Measurements from ENCODE around the gene SKIDA1. TPM values are rescaled to one million over a fixed set of nuclear protein-coding genes. Genes with fewer than 3 reads are reported as not detected.

Gene SKIDA1
- total and polyA plus RNA-seq, 2 donors (not counting 1 experiment from before 2014, with no cell fraction given) = 0.28 to 0.50 TPM

GRCh38 chr10:21482821-21483220 lies 42.7 kb downstream of the SKIDA1 start:
- no peak overlapping the region for H3K27ac ChIP-seq (ENCODE audit: insufficient read depth, low read length)
- no peaks in the 10 kb centered on the region for H4K20me1 ChIP-seq (ENCODE audit: control insufficient read depth, extremely low read depth, insufficient read depth, low read length)
- H3K36me3 ChIP-seq (ENCODE audit: control insufficient read depth, insufficient read depth, low read length) = no peaks in the 10 kb centered on the region
- H3K27me3 ChIP-seq (ENCODE audit: control insufficient read depth, insufficient read depth, low read length) = no peaks in the 10 kb centered on the region
- no peak overlapping the region for H3K4me2 ChIP-seq (ENCODE audit: extremely low read depth, insufficient read depth, low read length)
- TF ChIP-seq EZH2 (IDR thresholded peaks at IDR 0.05; ENCODE audit: low read length, missing control alignments) (no peak), CTCF (conservative IDR thresholded peaks at IDR 0.05 in 1 of 2, IDR thresholded peaks at IDR 0.05 in 1 of 2; ENCODE audit: low read depth in 1 of 2, low read length in 2 of 2) (no peak)
- H3K9ac ChIP-seq (ENCODE audit: insufficient read depth, low read length) = no peak overlapping the region
- no peaks in the 10 kb centered on the region for H3K79me2 ChIP-seq (ENCODE audit: control insufficient read depth, insufficient read depth, low read length)
- no peak overlapping the region for H2AFZ ChIP-seq (ENCODE audit: low read length)
- no peaks in the 10 kb centered on the region for H3K4me1 ChIP-seq (ENCODE audit: control insufficient read depth, extremely low read depth, insufficient read depth, low read length)
- no peaks in the 10 kb centered on the region for H3K9me3 ChIP-seq (ENCODE audit: control insufficient read depth, insufficient read depth, low read depth, low read length)
- no peak for DNase-seq (ENCODE audit: low read depth in 2 of 2)
- no peak overlapping the region for H3K4me3 ChIP-seq (replicated peaks in 1 of 4; ENCODE audit: control extremely low read depth in 1 of 4, insufficient read depth in 1 of 4, low read depth in 3 of 4, low read length in 4 of 4)

GRCh38 chr10:21481407-21481806 lies 44.1 kb downstream of the SKIDA1 start:
- Histone ChIP-seq H3K9me3 (ENCODE audit: control insufficient read depth, insufficient read depth, low read depth, low read length) (no peaks in the 10 kb centered on the region), H3K4me2 (ENCODE audit: extremely low read depth, insufficient read depth, low read length) (no peak overlapping the region), H4K20me1 (ENCODE audit: control insufficient read depth, extremely low read depth, insufficient read depth, low read length) (no peaks in the 10 kb centered on the region), H3K4me3 (replicated peaks in 1 of 4; ENCODE audit: control extremely low read depth in 1 of 4, insufficient read depth in 1 of 4, low read depth in 3 of 4, low read length in 4 of 4) (no peak overlapping the region), H3K4me1 (ENCODE audit: control insufficient read depth, extremely low read depth, insufficient read depth, low read length) (no peaks in the 10 kb centered on the region), H3K9ac (ENCODE audit: insufficient read depth, low read length) (no peak overlapping the region), H3K79me2 (ENCODE audit: control insufficient read depth, insufficient read depth, low read length) (no peaks in the 10 kb centered on the region), H2AFZ (ENCODE audit: low read length) (no peak overlapping the region), H3K27me3 (ENCODE audit: control insufficient read depth, insufficient read depth, low read length) (no peaks in the 10 kb centered on the region), H3K36me3 (ENCODE audit: control insufficient read depth, insufficient read depth, low read length) (no peaks in the 10 kb centered on the region), H3K27ac (ENCODE audit: insufficient read depth, low read length) (no peak overlapping the region)
- DNase-seq (ENCODE audit: low read depth in 2 of 2) = no peak
- no peak for TF ChIP-seq CTCF (conservative IDR thresholded peaks at IDR 0.05 in 1 of 2, IDR thresholded peaks at IDR 0.05 in 1 of 2; ENCODE audit: low read depth in 1 of 2, low read length in 2 of 2)
- TF ChIP-seq EZH2 (IDR thresholded peaks at IDR 0.05; ENCODE audit: low read length, missing control alignments) = no peak

- Histone ChIP-seq H3K9me3 (ENCODE audit: control insufficient read depth, insufficient read depth, low read depth, low read length) (no peaks in the 10 kb centered on the region), H3K4me2 (ENCODE audit: extremely low read depth, insufficient read depth, low read length) (no peak overlapping the region), H2AFZ (ENCODE audit: low read length) (no peak overlapping the region), H3K27me3 (ENCODE audit: control insufficient read depth, insufficient read depth, low read length) (no peaks in the 10 kb centered on the region), H3K27ac (ENCODE audit: insufficient read depth, low read length) (no peak overlapping the region), H3K36me3 (ENCODE audit: control insufficient read depth, insufficient read depth, low read length) (no peaks in the 10 kb centered on the region), H3K4me3 (replicated peaks in 1 of 4; ENCODE audit: control extremely low read depth in 1 of 4, insufficient read depth in 1 of 4, low read depth in 3 of 4, low read length in 4 of 4) (no peak overlapping the region), H4K20me1 (ENCODE audit: control insufficient read depth, extremely low read depth, insufficient read depth, low read length) (no peaks in the 10 kb centered on the region), H3K4me1 (ENCODE audit: control insufficient read depth, extremely low read depth, insufficient read depth, low read length) (no peaks in the 10 kb centered on the region), H3K9ac (ENCODE audit: insufficient read depth, low read length) (no peak overlapping the region), H3K79me2 (ENCODE audit: control insufficient read depth, insufficient read depth, low read length) (no peaks in the 10 kb centered on the region)
- DNase-seq (ENCODE audit: low read depth in 2 of 2) = peak in 1 of 2 donors; percentile 18
- TF ChIP-seq EZH2 (IDR thresholded peaks at IDR 0.05; ENCODE audit: low read length, missing control alignments) (no peak), CTCF (conservative IDR thresholded peaks at IDR 0.05 in 1 of 2, IDR thresholded peaks at IDR 0.05 in 1 of 2; ENCODE audit: low read depth in 1 of 2, low read length in 2 of 2) (no peak)
Observed at GRCh38 chr10:21479570-21480315, 45.7 kb downstream of the SKIDA1 start.
